ENCODE data around the gene APLF.

- TF ChIP-seq CTCF (conservative IDR thresholded peaks at IDR 0.05; ENCODE audit: low read length), result no peak
- TF ChIP-seq EZH2phosphoT487 (IDR thresholded peaks at IDR 0.05; ENCODE audit: borderline replicate concordance, low read depth, low read length), result no peak
These were observed 47.0 kb upstream of the APLF start for GRCh38 chr2:68420254-68420910.

Data from OCI-LY7 (cell line).